ENCODE measurements around the gene PML. TPM values are rescaled to one million over a fixed set of nuclear protein-coding genes. Genes with fewer than 3 reads are reported as not detected.

Gene PML
- total and polyA plus RNA-seq, 2 of the 4 experiments (the other 2 are of a cell fraction) = 8.8 to 22.6 TPM

- WGBS, 2 experiments (ENCODE audit: extremely low coverage in 2 of 2, insufficient read length in 1 of 2) = 48% methylated on average over 5 of the region's 7 CpGs; no CpG with 5 or more reads in 1 of the 2 experiments
- ATAC-seq (ENCODE audit: low read depth) (no peak), DNase-seq (no peak)
- no peak overlapping the region for H3K18ac ChIP-seq (ENCODE audit: low read depth, low read length)
- H3K56ac ChIP-seq (ENCODE audit: extremely low read depth, insufficient read depth, low read length) = no peak overlapping the region
- in situ Hi-C loops (cut with MboI; ENCODE audit: low sequenced_read_pairs) (no loop called here), intact Hi-C loops (cut with micrococcal nuclease) (no loop called here), dilution Hi-C loops (cut with HindIII; ENCODE audit: low sequenced_read_pairs, unreplicated experiment) (no loop called here)
- no TSS peak for BruUV-seq (replicated peaks)
- no peak overlapping the region for H2BK5ac ChIP-seq (ENCODE audit: low read depth, low read length, poor library complexity, severe bottlenecking)
- ChIA-PET CTCF (interaction anchor here (0.7 kb wide), 1 partner anchor 8 kb away, joined by 3 read pairs; the partner anchor contains the start of gene PML), POLR2A (ENCODE audit: unreplicated experiment) (no interaction called here)
- no peak overlapping the region for H3K4me3 ChIP-seq (ENCODE audit: insufficient read depth, low read depth, low read length)
- no peaks in the 10 kb centered on the region for H3K36me3 ChIP-seq (ENCODE audit: control insufficient read depth, insufficient read depth, low read length)
- no peak overlapping the region for H2BK15ac ChIP-seq (ENCODE audit: low read depth, low read length)
- no peak overlapping the region for H4K91ac ChIP-seq (ENCODE audit: insufficient read depth, low read depth, low read length)
- no peak overlapping the region for H3K23ac ChIP-seq (ENCODE audit: low read depth, low read length)
- H4K20me1 ChIP-seq (ENCODE audit: insufficient read depth, low read length) = no peaks in the 10 kb centered on the region
- peaks cover 54% of the 10 kb centered on the region for H3K4me1 ChIP-seq (ENCODE audit: control insufficient read depth, insufficient read depth, low read length)
- peaks cover 50% of the 10 kb centered on the region for H3K9me1 ChIP-seq (ENCODE audit: insufficient read depth, low read length)
- peaks cover 0 to 39% of the 10 kb centered on the region in 2 experiments; a peak in 3 of 4 replicates for H3K79me1 ChIP-seq (ENCODE audit: low read depth in 1 of 2, low read length in 2 of 2)
- H3K9ac ChIP-seq (ENCODE audit: low read depth, low read length) = no peak overlapping the region
- peak overlapping the region; percentile 43 for H2AK5ac ChIP-seq (ENCODE audit: low read depth, low read length)
- no peak overlapping the region for H4K5ac ChIP-seq (ENCODE audit: low read depth, low read length)
- H2BK120ac ChIP-seq (ENCODE audit: low read depth, low read length) = 0 out of 2 replicates have a peak overlapping the region, but pooled peaks have one; percentile 16
- peak overlapping the region; percentile 33; the same call in 1 of the 2 replicates for H3K4ac ChIP-seq (ENCODE audit: low read depth, low read length)
- no peak overlapping the region for H4K8ac ChIP-seq (ENCODE audit: low read depth in 2 of 2, low read length in 2 of 2)
- no peak overlapping the region for H3K27ac ChIP-seq (ENCODE audit: insufficient read depth, low read length)
- no peak overlapping the region for H3K4me2 ChIP-seq (ENCODE audit: low read depth, low read length)
- H3K9me3 ChIP-seq (ENCODE audit: control insufficient read depth, insufficient read depth, low read length) = no peaks in the 10 kb centered on the region
- 0 out of 2 replicates have a peak overlapping the region, but pooled peaks have one; percentile 16 for H3K14ac ChIP-seq (replicated peaks; ENCODE audit: low read depth, low read length)
- H2AK9ac ChIP-seq (replicated peaks; ENCODE audit: low read depth, low read length, poor library complexity) = peak overlapping the region; percentile 32
- H3K27me3 ChIP-seq (ENCODE audit: control insufficient read depth, insufficient read depth, low read length) = no peaks in the 10 kb centered on the region
- no peak overlapping the region for H2BK20ac ChIP-seq (ENCODE audit: low read depth, low read length)
- H2AFZ ChIP-seq (replicated peaks; ENCODE audit: low read length, poor library complexity) = peak overlapping the region; percentile 47
- TF ChIP-seq SMC3 (IDR thresholded peaks at IDR 0.05; ENCODE audit: low read depth, low read length) (no peak), RCOR1 (IDR thresholded peaks at IDR 0.05; ENCODE audit: insufficient replicate concordance, low read length) (no peak), NFE2L2 (IDR thresholded peaks at IDR 0.05; ENCODE audit: low read depth, low read length) (no peak), MAZ (IDR thresholded peaks at IDR 0.05; ENCODE audit: borderline replicate concordance, low read depth, low read length) (no peak), CEBPB (IDR thresholded peaks at IDR 0.05; ENCODE audit: low read depth, low read length) (no peak), POLR2A (IDR thresholded peaks at IDR 0.05; ENCODE audit: low read depth, low read length) (no peak), CHD1 (IDR thresholded peaks at IDR 0.05; ENCODE audit: low read depth, low read length) (no peak), MXI1 (IDR thresholded peaks at IDR 0.05; ENCODE audit: borderline replicate concordance, low read depth, low read length) (no peak), RFX5 (IDR thresholded peaks at IDR 0.05; ENCODE audit: low read depth, low read length) (no peak), BHLHE40 (IDR thresholded peaks at IDR 0.05; ENCODE audit: low read depth, low read length) (no peak), MAFK (IDR thresholded peaks at IDR 0.05; ENCODE audit: low read depth, low read length) (no peak), RAD21 (IDR thresholded peaks at IDR 0.05; ENCODE audit: low read length) (no peak)
- TF ChIP-seq, protein P1, sequence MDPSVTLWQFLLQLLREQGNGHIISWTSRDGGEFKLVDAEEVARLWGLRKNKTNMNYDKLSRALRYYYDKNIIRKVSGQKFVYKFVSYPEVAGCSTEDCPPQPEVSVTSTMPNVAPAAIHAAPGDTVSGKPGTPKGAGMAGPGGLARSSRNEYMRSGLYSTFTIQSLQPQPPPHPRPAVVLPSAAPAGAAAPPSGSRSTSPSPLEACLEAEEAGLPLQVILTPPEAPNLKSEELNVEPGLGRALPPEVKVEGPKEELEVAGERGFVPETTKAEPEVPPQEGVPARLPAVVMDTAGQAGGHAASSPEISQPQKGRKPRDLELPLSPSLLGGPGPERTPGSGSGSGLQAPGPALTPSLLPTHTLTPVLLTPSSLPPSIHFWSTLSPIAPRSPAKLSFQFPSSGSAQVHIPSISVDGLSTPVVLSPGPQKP (IDR thresholded peaks at IDR 0.05; ENCODE audit: borderline replicate concordance, low read depth, low read length) = no peak
- TF ChIP-seq, protein P2, sequence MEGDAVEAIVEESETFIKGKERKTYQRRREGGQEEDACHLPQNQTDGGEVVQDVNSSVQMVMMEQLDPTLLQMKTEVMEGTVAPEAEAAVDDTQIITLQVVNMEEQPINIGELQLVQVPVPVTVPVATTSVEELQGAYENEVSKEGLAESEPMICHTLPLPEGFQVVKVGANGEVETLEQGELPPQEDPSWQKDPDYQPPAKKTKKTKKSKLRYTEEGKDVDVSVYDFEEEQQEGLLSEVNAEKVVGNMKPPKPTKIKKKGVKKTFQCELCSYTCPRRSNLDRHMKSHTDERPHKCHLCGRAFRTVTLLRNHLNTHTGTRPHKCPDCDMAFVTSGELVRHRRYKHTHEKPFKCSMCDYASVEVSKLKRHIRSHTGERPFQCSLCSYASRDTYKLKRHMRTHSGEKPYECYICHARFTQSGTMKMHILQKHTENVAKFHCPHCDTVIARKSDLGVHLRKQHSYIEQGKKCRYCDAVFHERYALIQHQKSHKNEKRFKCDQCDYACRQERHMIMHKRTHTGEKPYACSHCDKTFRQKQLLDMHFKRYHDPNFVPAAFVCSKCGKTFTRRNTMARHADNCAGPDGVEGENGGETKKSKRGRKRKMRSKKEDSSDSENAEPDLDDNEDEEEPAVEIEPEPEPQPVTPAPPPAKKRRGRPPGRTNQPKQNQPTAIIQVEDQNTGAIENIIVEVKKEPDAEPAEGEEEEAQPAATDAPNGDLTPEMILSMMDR (conservative IDR thresholded peaks at IDR 0.05; ENCODE audit: low read depth, low read length) = no peak
- TF ChIP-seq, protein P3, sequence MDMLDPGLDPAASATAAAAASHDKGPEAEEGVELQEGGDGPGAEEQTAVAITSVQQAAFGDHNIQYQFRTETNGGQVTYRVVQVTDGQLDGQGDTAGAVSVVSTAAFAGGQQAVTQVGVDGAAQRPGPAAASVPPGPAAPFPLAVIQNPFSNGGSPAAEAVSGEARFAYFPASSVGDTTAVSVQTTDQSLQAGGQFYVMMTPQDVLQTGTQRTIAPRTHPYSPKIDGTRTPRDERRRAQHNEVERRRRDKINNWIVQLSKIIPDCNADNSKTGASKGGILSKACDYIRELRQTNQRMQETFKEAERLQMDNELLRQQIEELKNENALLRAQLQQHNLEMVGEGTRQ (IDR thresholded peaks at IDR 0.05; ENCODE audit: low read depth, low read length) = no peak
These were observed 8.3 kb upstream of the PML start for GRCh38 chr15:73986055-73986775.

All from IMR-90 (cell line).